K562 (cell line): Measurements from ENCODE around the gene MALRD1. TPM values are rescaled to one million over a fixed set of nuclear protein-coding genes. Genes with fewer than 3 reads are reported as not detected.

Experiments
- ATAC-seq: fragments of 200-7000 bp; cut with Tn5 transposase; 3 replicates; pipeline ENCODE4 v1.9.1; 2020; ENCODE audit warnings: moderate library complexity
- BruUV-seq: library from RNA; stranded (reverse); fragments of 400-500 nt; replicated peaks from 2 replicates; lab custom pipeline; 2021; lab: Mats Ljungman, UMichigan
- CTCF ChIA-PET: fragments of 300-600 bp; formaldehyde crosslinking; extraction: SDS; loops from one replicate; lab custom pipeline; 2021; ENCODE audit warnings: low intra/inter-chr PET ratio; lab: Yijun Ruan, JAX
- POLR2A ChIA-PET: fragments of 300-600, 350-650 bp; sonication (Branson Sonifier 250); formaldehyde crosslinking; extraction: SDS; loops from one replicate; lab custom pipeline; 2021; ENCODE audit warnings: antibody characterized with exemption, inconsistent platforms; lab: Yijun Ruan, JAX
- DNase-seq, 4 experiments: peaks; one replicate each; pipeline versions ENCODE4 v3.0.0 to v3.0.0-alpha.2; 2011 to 2018; ENCODE audit warnings: low spot score in 3 of 4, mixed read lengths in 3 of 4; ENCODE audit errors: extremely low read depth in 1 of 4
- FAIRE-seq: peaks from 2 replicates; lab custom pipeline; 2011; peaks lifted over from hg19 to GRCh38; lab: Jason Lieb, UNC
- H2AFZ ChIP-seq: 2 replicates; pipeline ENCODE4 v1.6.0; 2011; ENCODE audit warnings: low read depth, low read length, control low read depth, inconsistent platforms
- H3K27ac ChIP-seq: fragments of 200-600 bp; 3 replicates; pipeline ENCODE4 v1.8.0; 2011; ENCODE audit warnings: low read depth, mild to moderate bottlenecking, control low read depth, inconsistent platforms, low read length, moderate library complexity, mixed read lengths; ENCODE audit errors: extremely low read depth
- H3K27me3 ChIP-seq, 2 experiments: fragments of 300-600 bp in 1 of 2; 2 replicates in 1 of 2; 3 replicates in 1 of 2; pipeline versions ENCODE4 v1.6.0 to v1.8.0; 2011; ENCODE audit warnings: inconsistent platforms in 2 of 2, low read length in 2 of 2, mild to moderate bottlenecking in 1 of 2, mixed read lengths in 1 of 2, moderate library complexity in 1 of 2; ENCODE audit not compliant: control insufficient read depth in 2 of 2, insufficient read depth in 2 of 2
- H3K36me3 ChIP-seq: fragments of 300-600 bp; 3 replicates; pipeline ENCODE4 v1.8.0; 2011; ENCODE audit warnings: mild to moderate bottlenecking, low read length, inconsistent platforms; ENCODE audit not compliant: control insufficient read depth, insufficient read depth
- H3K4me1 ChIP-seq, 2 experiments: fragments of 200-600 bp in 1 of 2; replicated peaks in 1 of 2; 2 replicates in 1 of 2; 3 replicates in 1 of 2; pipeline versions ENCODE4 v1.5.1 to v1.8.0; 2011; ENCODE audit warnings: inconsistent platforms in 2 of 2, low read length in 2 of 2, mild to moderate bottlenecking in 1 of 2, mixed read lengths in 1 of 2, moderate library complexity in 1 of 2; ENCODE audit not compliant: control insufficient read depth in 2 of 2, insufficient read depth in 2 of 2
- H3K4me2 ChIP-seq: 2 replicates; pipeline ENCODE4 v1.6.1; 2011; ENCODE audit warnings: low read length, control low read depth, inconsistent platforms, mixed read lengths; ENCODE audit not compliant: insufficient read depth
- H3K4me3 ChIP-seq: fragments of 200-600 bp; sonication (generic), shearing (Covaris generic); 2 replicates; pipeline ENCODE4 v1.5.1; 2016; ENCODE audit warnings: control low read depth, inconsistent platforms
- H3K79me2 ChIP-seq: fragments of 200-600 bp; 3 replicates; pipeline ENCODE4 v1.8.0; 2011; ENCODE audit warnings: low read length, inconsistent platforms; ENCODE audit not compliant: control insufficient read depth, insufficient read depth
- H3K9ac ChIP-seq, 2 experiments: 2 replicates each; pipeline versions ENCODE4 v1.6.0 to v1.6.1; 2011; ENCODE audit warnings: low read depth in 2 of 2, low read length in 2 of 2, control low read depth in 1 of 2, inconsistent platforms in 1 of 2, mild to moderate bottlenecking in 1 of 2, mixed read lengths in 1 of 2; ENCODE audit not compliant: insufficient read depth in 1 of 2
- H3K9me1 ChIP-seq: one replicate; pipeline ENCODE4 v1.6.0; 2011; ENCODE audit warnings: inconsistent platforms, mild to moderate bottlenecking, low read length, moderate library complexity; ENCODE audit not compliant: control insufficient read depth, insufficient read depth
- H3K9me3 ChIP-seq: replicated peaks from 2 replicates; pipeline ENCODE4 v1.5.1; 2011; ENCODE audit warnings: low read depth, low read length, inconsistent platforms; ENCODE audit not compliant: control insufficient read depth, insufficient read depth
- H4K20me1 ChIP-seq: replicated peaks from 2 replicates; pipeline ENCODE4 v1.6.1; 2011; ENCODE audit warnings: low read length, inconsistent platforms, mixed read lengths; ENCODE audit not compliant: control insufficient read depth, insufficient read depth
- KDM5B ChIP-seq: fragments of 200-600 bp; sonication (generic); IDR thresholded peaks from 2 replicates; pipeline ENCODE4 v1.6.1; 2012; ENCODE audit warnings: low read depth, mild to moderate bottlenecking, moderate library complexity, low read length, control low read depth, inconsistent platforms; ENCODE audit not compliant: insufficient replicate concordance
- MECOM ChIP-seq: fragments of 250-450 bp; sonication (Bioruptor Pico); IDR thresholded peaks from 2 replicates; pipeline ENCODE4 v1.8.0; 2022; ENCODE audit warnings: inconsistent platforms
- RAD51 ChIP-seq: fragments of 450-650 bp; IDR thresholded peaks from 2 replicates; pipeline ENCODE4 v1.7.1; 2016; ENCODE audit warnings: low read depth, mild to moderate bottlenecking, borderline replicate concordance
- ZNF184 ChIP-seq: sonication (generic); formaldehyde crosslinking; IDR thresholded peaks from 2 replicates; pipeline ENCODE4 v1.5.0; 2020; ENCODE audit warnings: missing genetic modification reagents
- ZNF75A ChIP-seq: fragments of 450-650 bp; formaldehyde crosslinking; IDR thresholded peaks from 2 replicates; pipeline ENCODE4 v1.4.0; 2020; ENCODE audit warnings: mild to moderate bottlenecking
- ZNF764 ChIP-seq: fragments of 250-450 bp; sonication (Bioruptor Pico); IDR thresholded peaks from 2 replicates; pipeline ENCODE4 v1.4.0; 2020; ENCODE audit warnings: low read depth, mild to moderate bottlenecking, moderate library complexity
- WGBS: fragments of 100-300 bp; shearing (Covaris generic); methylation state at CpG from one replicate; pipeline ENCODE4 v1.1.6; 2016; ENCODE audit warnings: low coverage, mixed read lengths; ENCODE audit not compliant: insufficient coverage; ENCODE audit errors: missing lambda C conversion rate; 5-methylcytosine and 5-hydroxymethylcytosine counted together
- in situ Hi-C: fragments of 300-500 bp; cut with MboI; formaldehyde crosslinking; loops from 4 replicates; pipeline ENCODE4 v1.15.0; 2018; ENCODE audit warnings: inconsistent platforms, mixed read lengths
- intact Hi-C: fragments of 100-400 bp; cut with micrococcal nuclease; formaldehyde crosslinking; loops from 2 replicates; pipeline ENCODE4 v1.14.2; 2022
- polyA plus RNA-seq, 8 experiments: library from polyadenylated mRNA; depleted of rRNA in 4 of 8; stranded (reverse) in 5 of 8; unstranded in 3 of 8; fragments of >200 nt; fragmentation: Nextera tagmentation in 2 of 8; fragmentation: Illumina TruSeq in 1 of 8; extraction: Ambion mirVana in 2 of 8; extraction: Trizol in 1 of 8; gene quantifications; 2 replicates each; pipeline versions ENCODE4 v1.2.1 to v1.2.3, GENCODE V29; 2011 to 2014; ENCODE audit warnings: inconsistent platforms in 1 of 8, missing spikeins in 1 of 8
- total RNA-seq, 7 experiments: library from RNA; depleted of rRNA in 6 of 7; stranded (reverse); fragments of >200 nt in 6 of 7; fragmentation: Illumina TruSeq in 2 of 7; extraction: Trizol in 2 of 7; gene quantifications; 2 replicates each; pipeline versions ENCODE4 v1.2.1 to v1.2.3, GENCODE V29; 2011 to 2021; ENCODE audit warnings: low replicate concordance in 1 of 7
- TF ChIP-seq, protein P1 (sequence below): sonication (generic); formaldehyde crosslinking; IDR thresholded peaks from 2 replicates; pipeline ENCODE4 v1.8.0; 2022; ENCODE audit warnings: mild to moderate bottlenecking, low read depth, missing genetic modification reagents
- TF ChIP-seq, protein P2 (sequence below): fragments of 250-450 bp; sonication (Bioruptor Pico); IDR thresholded peaks from 2 replicates; pipeline ENCODE4 v1.4.0; 2020; ENCODE audit warnings: borderline replicate concordance
- TF ChIP-seq, protein P3 (sequence below): sonication (generic); formaldehyde crosslinking; IDR thresholded peaks from 2 replicates; pipeline ENCODE4 v1.8.0; 2023; ENCODE audit warnings: missing genetic modification reagents, mild to moderate bottlenecking, borderline replicate concordance
- TF ChIP-seq, protein P4 (sequence below): fragments of 250-450 bp; sonication (Bioruptor Pico); IDR thresholded peaks from 2 replicates; pipeline ENCODE4 v1.5.0; 2020; ENCODE audit warnings: mild to moderate bottlenecking, borderline replicate concordance

MALRD1 gene
- total and polyA plus RNA-seq, 9 of the 15 experiments (the other 6 are each of a cell fraction or from before 2014, with no cell fraction given), result not detected

DNA sequence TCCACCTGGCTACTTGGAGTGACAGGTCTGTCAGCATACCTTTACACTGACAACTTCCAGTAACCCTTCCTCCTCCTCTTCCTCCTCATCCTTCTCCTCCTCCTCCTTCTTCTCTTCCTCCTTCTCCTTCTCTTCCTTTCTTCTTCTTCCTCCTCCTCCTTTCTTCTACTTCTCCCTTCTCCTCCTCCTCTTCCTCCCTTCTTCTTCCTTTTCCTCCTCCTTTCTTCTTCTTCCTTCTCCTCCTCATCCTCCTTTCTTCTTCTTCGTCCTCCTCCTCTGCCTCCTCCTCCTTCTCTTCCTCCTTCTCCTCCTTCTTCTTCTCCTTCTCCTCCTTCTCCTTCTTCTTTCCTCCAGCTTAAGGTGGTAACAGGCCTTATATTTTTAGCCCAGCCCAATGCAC lies 658.3 kb downstream of the MALRD1 start:
- Histone ChIP-seq H3K36me3 (no peaks in the 10 kb centered on the region), H3K4me2 (no peak overlapping the region), H3K27me3 (no peaks in the 10 kb centered on the region), H3K9me1 (no peaks in the 10 kb centered on the region), H3K27ac (no peak overlapping the region), H4K20me1 (no peaks in the 10 kb centered on the region), H3K9ac (no peak overlapping the region), H3K4me3 (no peak overlapping the region), H2AFZ (no peak overlapping the region), H3K79me2 (no peaks in the 10 kb centered on the region), H3K9me3 (no peaks in the 10 kb centered on the region), H3K4me1 (no peaks in the 10 kb centered on the region)
- intact Hi-C loops (no loop called here), in situ Hi-C loops (no loop called here)
- WGBS, result 0% methylated on average over 1 of the region's 1 CpG
- no peak for FAIRE-seq
- ChIA-PET CTCF (no interaction called here), POLR2A (no interaction called here)
- ATAC-seq, result no peak
- BruUV-seq, result no TSS peak
- TF ChIP-seq ZNF764 (CRISPR knock-in tag) (no peak), KDM5B (no peak), ZNF184 (no peak), RAD51 (no peak), MECOM (CRISPR knock-in tag) (no peak), ZNF75A (CRISPR knock-in tag) (no peak)
- TF ChIP-seq, protein P1, sequence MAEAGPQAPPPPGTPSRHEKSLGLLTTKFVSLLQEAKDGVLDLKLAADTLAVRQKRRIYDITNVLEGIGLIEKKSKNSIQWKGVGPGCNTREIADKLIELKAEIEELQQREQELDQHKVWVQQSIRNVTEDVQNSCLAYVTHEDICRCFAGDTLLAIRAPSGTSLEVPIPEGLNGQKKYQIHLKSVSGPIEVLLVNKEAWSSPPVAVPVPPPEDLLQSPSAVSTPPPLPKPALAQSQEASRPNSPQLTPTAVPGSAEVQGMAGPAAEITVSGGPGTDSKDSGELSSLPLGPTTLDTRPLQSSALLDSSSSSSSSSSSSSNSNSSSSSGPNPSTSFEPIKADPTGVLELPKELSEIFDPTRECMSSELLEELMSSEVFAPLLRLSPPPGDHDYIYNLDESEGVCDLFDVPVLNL (CRISPR knock-in tag), result no peak
- TF ChIP-seq, protein P2, sequence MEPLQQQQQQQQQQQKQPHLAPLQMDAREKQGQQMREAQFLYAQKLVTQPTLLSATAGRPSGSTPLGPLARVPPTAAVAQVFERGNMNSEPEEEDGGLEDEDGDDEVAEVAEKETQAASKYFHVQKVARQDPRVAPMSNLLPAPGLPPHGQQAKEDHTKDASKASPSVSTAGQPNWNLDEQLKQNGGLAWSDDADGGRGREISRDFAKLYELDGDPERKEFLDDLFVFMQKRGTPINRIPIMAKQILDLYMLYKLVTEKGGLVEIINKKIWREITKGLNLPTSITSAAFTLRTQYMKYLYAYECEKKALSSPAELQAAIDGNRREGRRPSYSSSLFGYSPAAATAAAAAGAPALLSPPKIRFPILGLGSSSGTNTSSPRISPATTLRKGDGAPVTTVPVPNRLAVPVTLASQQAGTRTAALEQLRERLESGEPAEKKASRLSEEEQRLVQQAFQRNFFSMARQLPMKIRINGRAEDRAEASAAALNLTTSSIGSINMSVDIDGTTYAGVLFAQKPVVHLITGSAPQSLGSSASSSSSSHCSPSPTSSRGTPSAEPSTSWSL, result no peak
- TF ChIP-seq, protein P3, sequence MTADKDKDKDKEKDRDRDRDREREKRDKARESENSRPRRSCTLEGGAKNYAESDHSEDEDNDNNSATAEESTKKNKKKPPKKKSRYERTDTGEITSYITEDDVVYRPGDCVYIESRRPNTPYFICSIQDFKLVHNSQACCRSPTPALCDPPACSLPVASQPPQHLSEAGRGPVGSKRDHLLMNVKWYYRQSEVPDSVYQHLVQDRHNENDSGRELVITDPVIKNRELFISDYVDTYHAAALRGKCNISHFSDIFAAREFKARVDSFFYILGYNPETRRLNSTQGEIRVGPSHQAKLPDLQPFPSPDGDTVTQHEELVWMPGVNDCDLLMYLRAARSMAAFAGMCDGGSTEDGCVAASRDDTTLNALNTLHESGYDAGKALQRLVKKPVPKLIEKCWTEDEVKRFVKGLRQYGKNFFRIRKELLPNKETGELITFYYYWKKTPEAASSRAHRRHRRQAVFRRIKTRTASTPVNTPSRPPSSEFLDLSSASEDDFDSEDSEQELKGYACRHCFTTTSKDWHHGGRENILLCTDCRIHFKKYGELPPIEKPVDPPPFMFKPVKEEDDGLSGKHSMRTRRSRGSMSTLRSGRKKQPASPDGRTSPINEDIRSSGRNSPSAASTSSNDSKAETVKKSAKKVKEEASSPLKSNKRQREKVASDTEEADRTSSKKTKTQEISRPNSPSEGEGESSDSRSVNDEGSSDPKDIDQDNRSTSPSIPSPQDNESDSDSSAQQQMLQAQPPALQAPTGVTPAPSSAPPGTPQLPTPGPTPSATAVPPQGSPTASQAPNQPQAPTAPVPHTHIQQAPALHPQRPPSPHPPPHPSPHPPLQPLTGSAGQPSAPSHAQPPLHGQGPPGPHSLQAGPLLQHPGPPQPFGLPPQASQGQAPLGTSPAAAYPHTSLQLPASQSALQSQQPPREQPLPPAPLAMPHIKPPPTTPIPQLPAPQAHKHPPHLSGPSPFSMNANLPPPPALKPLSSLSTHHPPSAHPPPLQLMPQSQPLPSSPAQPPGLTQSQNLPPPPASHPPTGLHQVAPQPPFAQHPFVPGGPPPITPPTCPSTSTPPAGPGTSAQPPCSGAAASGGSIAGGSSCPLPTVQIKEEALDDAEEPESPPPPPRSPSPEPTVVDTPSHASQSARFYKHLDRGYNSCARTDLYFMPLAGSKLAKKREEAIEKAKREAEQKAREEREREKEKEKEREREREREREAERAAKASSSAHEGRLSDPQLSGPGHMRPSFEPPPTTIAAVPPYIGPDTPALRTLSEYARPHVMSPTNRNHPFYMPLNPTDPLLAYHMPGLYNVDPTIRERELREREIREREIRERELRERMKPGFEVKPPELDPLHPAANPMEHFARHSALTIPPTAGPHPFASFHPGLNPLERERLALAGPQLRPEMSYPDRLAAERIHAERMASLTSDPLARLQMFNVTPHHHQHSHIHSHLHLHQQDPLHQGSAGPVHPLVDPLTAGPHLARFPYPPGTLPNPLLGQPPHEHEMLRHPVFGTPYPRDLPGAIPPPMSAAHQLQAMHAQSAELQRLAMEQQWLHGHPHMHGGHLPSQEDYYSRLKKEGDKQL, result no peak
- TF ChIP-seq, protein P4, sequence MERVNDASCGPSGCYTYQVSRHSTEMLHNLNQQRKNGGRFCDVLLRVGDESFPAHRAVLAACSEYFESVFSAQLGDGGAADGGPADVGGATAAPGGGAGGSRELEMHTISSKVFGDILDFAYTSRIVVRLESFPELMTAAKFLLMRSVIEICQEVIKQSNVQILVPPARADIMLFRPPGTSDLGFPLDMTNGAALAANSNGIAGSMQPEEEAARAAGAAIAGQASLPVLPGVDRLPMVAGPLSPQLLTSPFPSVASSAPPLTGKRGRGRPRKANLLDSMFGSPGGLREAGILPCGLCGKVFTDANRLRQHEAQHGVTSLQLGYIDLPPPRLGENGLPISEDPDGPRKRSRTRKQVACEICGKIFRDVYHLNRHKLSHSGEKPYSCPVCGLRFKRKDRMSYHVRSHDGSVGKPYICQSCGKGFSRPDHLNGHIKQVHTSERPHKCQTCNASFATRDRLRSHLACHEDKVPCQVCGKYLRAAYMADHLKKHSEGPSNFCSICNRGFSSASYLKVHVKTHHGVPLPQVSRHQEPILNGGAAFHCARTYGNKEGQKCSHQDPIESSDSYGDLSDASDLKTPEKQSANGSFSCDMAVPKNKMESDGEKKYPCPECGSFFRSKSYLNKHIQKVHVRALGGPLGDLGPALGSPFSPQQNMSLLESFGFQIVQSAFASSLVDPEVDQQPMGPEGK, result no peak
- no peak for DNase-seq
